ELR (cell line): ENCODE measurements around the gene ABCB6.
A peak's percentile ranks its signal among the peaks of the same experiment; 100 is the strongest.

Experiments used
- DNase-seq: peaks from one replicate; pipeline ENCODE4 v3.0.0-alpha.2; 2015; ENCODE audit warnings: low read depth

Gene ABCB6

DNA sequence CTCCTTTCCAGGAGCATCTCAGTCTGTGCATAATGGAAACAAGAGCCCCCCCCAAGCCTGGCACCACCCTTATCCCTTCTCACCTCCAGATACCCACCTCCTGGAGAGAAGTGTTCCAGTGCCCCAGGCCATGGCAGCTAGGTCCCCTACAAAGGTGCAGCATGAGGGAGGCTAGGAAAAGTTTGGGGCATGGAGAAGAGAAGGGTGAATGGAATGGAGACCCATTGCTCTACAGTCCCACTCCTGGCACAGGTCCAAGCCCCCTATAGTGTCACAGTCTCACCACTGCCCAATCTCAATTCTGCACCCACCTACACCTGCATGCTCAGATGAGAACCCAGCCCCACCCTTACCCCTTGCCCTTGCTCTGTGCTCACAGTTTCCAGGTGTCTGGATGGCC, 49.8 kb downstream of the ABCB6 start:
- DNase-seq = no peak

- DNase-seq = no peak
Measured at GRCh38 chr2:219168526-219168925, 50.2 kb downstream of the ABCB6 start.

- no peak for DNase-seq
Measured at GRCh38 chr2:219167997-219168396, 50.8 kb downstream of the ABCB6 start.

- DNase-seq = no peak
Measured at GRCh38 chr2:219165058-219165911, 53.5 kb downstream of the ABCB6 start.

GRCh38 chr2:219163156-219163555, 55.6 kb downstream of the ABCB6 start:
- no peak for DNase-seq

DNA sequence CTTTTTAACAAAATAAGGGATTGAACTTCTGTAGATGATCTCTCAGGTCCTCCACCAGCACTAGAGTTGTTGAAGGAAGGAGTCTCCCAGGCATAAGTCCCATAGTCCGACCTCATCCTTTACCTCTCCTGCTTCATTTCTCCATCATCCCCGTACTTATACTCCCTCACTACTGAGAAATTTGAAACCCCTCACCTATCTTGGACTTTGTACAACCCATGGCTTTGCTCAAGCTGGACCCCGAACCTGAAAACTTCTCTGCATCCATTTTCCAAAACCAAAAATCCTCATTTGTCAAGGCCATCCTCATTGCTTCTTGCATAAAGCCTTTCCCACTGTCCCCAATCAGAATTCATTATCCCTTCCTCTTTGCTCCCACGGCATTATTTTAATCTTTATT, 57.7 kb downstream of the ABCB6 start:
- DNase-seq = no peak

DNA sequence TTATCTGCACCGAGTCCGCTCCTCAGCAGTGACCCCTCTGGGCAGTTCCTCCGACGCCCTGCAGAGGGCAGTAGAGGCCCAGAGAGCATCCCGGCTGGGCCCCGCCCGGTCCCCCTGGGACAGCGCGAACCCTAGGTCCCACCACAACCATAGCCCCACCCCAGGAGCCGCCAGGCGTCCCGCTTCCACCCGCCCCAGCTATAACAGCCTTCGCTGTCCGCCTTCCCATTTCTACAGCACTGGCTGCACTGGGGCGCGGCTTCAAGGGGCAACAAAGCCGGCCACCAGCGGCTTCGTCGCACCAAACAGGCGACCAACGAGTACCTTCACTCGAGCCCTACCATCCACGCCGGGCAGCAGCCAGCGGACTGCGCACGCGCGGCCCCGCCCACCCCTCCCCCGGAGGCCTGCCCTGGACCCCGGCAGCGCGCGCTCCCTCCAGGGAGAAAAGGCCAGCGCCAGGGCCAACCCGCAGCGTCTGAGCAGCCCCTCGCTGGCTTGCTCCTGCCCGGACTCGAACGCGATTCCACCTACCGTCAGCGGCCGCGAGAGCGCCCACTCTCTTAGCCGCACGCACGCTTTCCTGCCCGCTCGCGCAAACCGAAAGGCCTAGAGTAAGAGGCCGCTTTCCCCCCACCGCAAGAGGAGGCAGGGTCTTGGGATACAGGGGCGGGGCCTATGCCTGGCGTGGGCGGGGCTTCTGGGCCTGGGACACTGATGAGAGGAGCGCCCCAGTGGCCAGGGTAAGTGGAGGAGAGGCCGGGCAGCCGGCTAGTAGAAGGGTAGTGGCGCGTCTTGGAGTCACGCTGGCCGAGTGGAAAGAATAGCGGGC, 58.4 kb downstream of the ABCB6 start, which contains the start of gene NHEJ1:
Gene NHEJ1, minus strand, starts transcription at position 630 of the 832 bp plus-strand sequence. CDS start 2,453 bp downstream, outside the sequence.
- DNase-seq = peak; percentile 93
